Left cardiac atrium (tissue), 4 donors: ENCODE results near the gene C2CD2. TPM values are rescaled to one million over a fixed set of nuclear protein-coding genes. Genes with fewer than 3 reads are reported as not detected.
"Not testable (repeated sequence)": the region's sequence is repeated elsewhere in the genome, so short reads cannot be mapped to it uniquely, and the experiment has no call there.

ENCODE experiments used
- ATAC-seq, 2 donors: fragments of 200-7000 bp; cut with Tn5 transposase; one replicate each; pipeline ENCODE4 v1.9.1; 2020; ENCODE audit warnings: mild to moderate bottlenecking in 2 of 2, moderate library complexity in 2 of 2
- DNase-seq: peaks from one replicate; pipeline ENCODE4 v3.0.0-alpha.2; 2020
- intact Hi-C, 2 donors: fragments of 100-400 bp; cut with DNase I; formaldehyde crosslinking; loops; one replicate each; pipeline versions ENCODE4 v1.14.1 to v1.15.1; 2022 to 2023
- long read RNA-seq: library from polyadenylated mRNA; unstranded; transcript quantifications from one replicate; pipeline ENCODE4 v2.0.0, GENCODE V29; 2021
- total RNA-seq, 2 donors: library from RNA; stranded (reverse); fragmentation: NEBNext Ultra II Directional; extraction: Animal tissue kit (Norgen Biotek cat#: 25700); gene quantifications; one replicate each; pipeline ENCODE4 v1.2.1, GENCODE V29; 2021
- donor health status: DM: no; HTN: yes; CAD: no.
- donor health status: DM: no; HTN: yes; CAD: no; lungs with severe emphysema.
- donor health status: DM: yes; HTN: yes; CAD: no.
- donor health status: Dilated cardiomyopathy.

Gene C2CD2
- 10 to 100 TPM; 16.2 to 17.1 TPM for total RNA-seq
- long read RNA-seq, full-length matches to known transcripts = 1 of 3 reads
- long read RNA-seq, partial matches to known transcripts = 0 of 3 reads
- long read RNA-seq, other reads (novel, unspliced or antisense) = 2 of 3 reads

- ATAC-seq (peak; percentile 82 to 89), DNase-seq (peak; percentile 78)
- intact Hi-C loops = loop anchor here in 1 of 2 donors (10.0 kb wide), 1 partner anchor 69 kb away; no protein-coding TSS in a partner anchor
Observed at GRCh38 chr21:41953831-41954653, at the start of gene C2CD2. Gene C2CD2, minus strand, starts transcription at chr21:41954018. Its CDS starts 370 bp downstream, at chr21:41953648.

GRCh38 chr21:42003051-42003461 is 49.2 kb upstream of the C2CD2 start:
- no peak for ATAC-seq
- intact Hi-C loops = loop anchor here in 1 of 2 donors (10.0 kb wide), 1 partner anchor 118 kb away; no protein-coding TSS in a partner anchor

GRCh38 chr21:42002421-42002958 is 48.7 kb upstream of the C2CD2 start:
- intact Hi-C loops = loop anchor here in 1 of 2 donors (10.0 kb wide), 1 partner anchor 118 kb away; no protein-coding TSS in a partner anchor
- peak in 1 of 2 donors; percentile 47 for ATAC-seq

More at GRCh38 chr21:42003051-42003461, 49.2 kb upstream of the C2CD2 start:
- no peak for DNase-seq

GRCh38 chr21:42001781-42002180 is 48.0 kb upstream of the C2CD2 start:
- no peak for ATAC-seq
- intact Hi-C loops = loop anchor here in 1 of 2 donors (10.0 kb wide), 1 partner anchor 117 kb away; no protein-coding TSS in a partner anchor
- DNase-seq = no peak

More at GRCh38 chr21:42002421-42002958, 48.7 kb upstream of the C2CD2 start:
- DNase-seq = no peak

GRCh38 chr21:42000908-42001307 is 47.1 kb upstream of the C2CD2 start:
- intact Hi-C loops = loop anchor here in 1 of 2 donors (10.0 kb wide), 1 partner anchor 116 kb away; no protein-coding TSS in a partner anchor
- no peak for DNase-seq
- ATAC-seq = no peak

GRCh38 chr21:41997657-41998056 is 43.8 kb upstream of the C2CD2 start:
- ATAC-seq = no peak
- intact Hi-C loops = no loop called here
- DNase-seq = no peak

- DNase-seq (no peak), ATAC-seq (no peak)
- intact Hi-C loops = no loop called here
Observed at GRCh38 chr21:41995577-41995976, 41.8 kb upstream of the C2CD2 start.

GRCh38 chr21:41994613-41995012 is 40.8 kb upstream of the C2CD2 start:
- intact Hi-C loops, DNase-seq, ATAC-seq: not testable (repeated sequence)

- no peak for DNase-seq
- ATAC-seq = peak in 1 of 2 donors; percentile 87
- intact Hi-C loops = no loop called here
Observed at GRCh38 chr21:41993744-41994143, 39.9 kb upstream of the C2CD2 start.

- ATAC-seq (no peak), DNase-seq (no peak)
- intact Hi-C loops = no loop called here
Observed at GRCh38 chr21:41992576-41992975, 38.8 kb upstream of the C2CD2 start.

GRCh38 chr21:41991659-41992058 is 37.8 kb upstream of the C2CD2 start:
- DNase-seq = no peak
- intact Hi-C loops = no loop called here
- no peak for ATAC-seq

- no peak for ATAC-seq
- no peak for DNase-seq
Observed at GRCh38 chr21:41989698-41990097, 35.9 kb upstream of the C2CD2 start.

GRCh38 chr21:41987310-41987709 is 33.5 kb upstream of the C2CD2 start:
- ATAC-seq (no peak), DNase-seq (no peak)

More at GRCh38 chr21:41989698-41990097, 35.9 kb upstream of the C2CD2 start:
- intact Hi-C loops = no loop called here

GRCh38 chr21:41985662-41986416 is 32.0 kb upstream of the C2CD2 start:
- intact Hi-C loops = no loop called here
- DNase-seq = no peak
- ATAC-seq = no peak

More at GRCh38 chr21:41987310-41987709, 33.5 kb upstream of the C2CD2 start:
- intact Hi-C loops = no loop called here

GRCh38 chr21:41983229-41983628 is 29.4 kb upstream of the C2CD2 start:
- ATAC-seq = no peak
- intact Hi-C loops = no loop called here
- no peak for DNase-seq

GRCh38 chr21:41980561-41980960 is 26.7 kb upstream of the C2CD2 start:
- intact Hi-C loops = no loop called here
- ATAC-seq (no peak), DNase-seq (no peak)

GRCh38 chr21:41979751-41980369 is 26.0 kb upstream of the C2CD2 start:
- no peak for DNase-seq
- ATAC-seq = no peak
- intact Hi-C loops = no loop called here

GRCh38 chr21:41979335-41979734 is 25.5 kb upstream of the C2CD2 start:
- no peak for DNase-seq
- intact Hi-C loops = no loop called here
- ATAC-seq = no peak
